Measurements from ENCODE around the gene CAPN13.

CAPN13 gene

GRCh38 chr2:30786923-30787685 is 20.1 kb downstream of the CAPN13 start:
- no peak for DNase-seq (ENCODE audit: low read depth in 2 of 2)

- DNase-seq (ENCODE audit: low read depth in 2 of 2) = no peak
Observed at GRCh38 chr2:30784682-30785081, 22.6 kb downstream of the CAPN13 start.

GRCh38 chr2:30781961-30782533 is 25.2 kb downstream of the CAPN13 start:
- no peak for DNase-seq (ENCODE audit: low read depth in 2 of 2)

- no peak for DNase-seq (ENCODE audit: low read depth in 2 of 2)
Observed at GRCh38 chr2:30781451-30781850, 25.8 kb downstream of the CAPN13 start.

- no peak for DNase-seq (ENCODE audit: low read depth in 2 of 2)
Observed at GRCh38 chr2:30780776-30781330, 26.4 kb downstream of the CAPN13 start.

- no peak for DNase-seq (ENCODE audit: low read depth in 2 of 2)
Observed at GRCh38 chr2:30778611-30779010, 28.6 kb downstream of the CAPN13 start.

- no peak for DNase-seq (ENCODE audit: low read depth in 2 of 2)
Observed at GRCh38 chr2:30777661-30778505, 29.4 kb downstream of the CAPN13 start.

GRCh38 chr2:30776831-30777635 is 30.2 kb downstream of the CAPN13 start:
- DNase-seq (ENCODE audit: low read depth in 2 of 2) = no peak

- no peak for DNase-seq (ENCODE audit: low read depth in 2 of 2)
Observed at GRCh38 chr2:30775833-30776232, 31.4 kb downstream of the CAPN13 start.

GRCh38 chr2:30772021-30772705 is 35.1 kb downstream of the CAPN13 start:
- no peak for DNase-seq (ENCODE audit: low read depth in 2 of 2)

- DNase-seq (ENCODE audit: low read depth in 2 of 2) = no peak
Observed at GRCh38 chr2:30770816-30771576, 36.2 kb downstream of the CAPN13 start.

GRCh38 chr2:30769891-30770462 is 37.3 kb downstream of the CAPN13 start:
- no peak for DNase-seq (ENCODE audit: low read depth in 2 of 2)

- DNase-seq (ENCODE audit: low read depth in 2 of 2) = no peak
Observed at GRCh38 chr2:30769481-30769780, 37.8 kb downstream of the CAPN13 start.

GRCh38 chr2:30768708-30769480 is 38.4 kb downstream of the CAPN13 start:
- no peak for DNase-seq (ENCODE audit: low read depth in 2 of 2)

- DNase-seq (ENCODE audit: low read depth in 2 of 2) = no peak
Observed at GRCh38 chr2:30768036-30768686, 39.1 kb downstream of the CAPN13 start.

GRCh38 chr2:30766666-30767065 is 40.6 kb downstream of the CAPN13 start:
- DNase-seq (ENCODE audit: low read depth in 2 of 2) = no peak

GRCh38 chr2:30765876-30766470 is 41.3 kb downstream of the CAPN13 start:
- no peak for DNase-seq (ENCODE audit: low read depth in 2 of 2)

GRCh38 chr2:30765191-30765590 is 42.1 kb downstream of the CAPN13 start:
- no peak for DNase-seq (ENCODE audit: low read depth in 2 of 2)

Data from stimulated activated CD4-positive, alpha-beta T cell treated with anti-CD3 and anti-CD28 coated beads, Interleukin-4, amount 100 ng/mL, for 48 hours (primary cell).